ENCODE measurements around the gene C9orf72.
A peak's percentile ranks its signal among the peaks of the same experiment; 100 is the strongest.

C9orf72 gene

DNA sequence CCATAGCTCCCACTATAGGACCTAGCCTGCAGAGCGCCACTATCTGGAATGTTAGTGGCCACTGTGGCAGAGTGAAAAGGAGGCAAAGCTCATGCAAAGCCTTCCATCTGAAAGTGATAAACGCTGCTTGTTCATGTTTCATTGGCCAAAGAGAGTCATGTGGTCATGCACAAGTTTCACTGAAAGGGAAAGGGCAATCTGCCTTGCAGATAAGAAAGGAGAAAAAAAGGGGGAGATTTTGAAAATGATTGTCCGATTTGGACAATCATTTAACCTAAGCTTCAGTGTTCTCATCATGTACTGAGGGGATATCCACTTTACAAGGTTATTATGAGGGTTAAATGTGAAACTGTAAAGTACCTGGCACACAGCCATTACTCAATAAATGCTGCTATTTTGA is 34.6 kb downstream of the C9orf72 start:
- DNase-seq (ENCODE audit: low spot score), result no peak

DNA sequence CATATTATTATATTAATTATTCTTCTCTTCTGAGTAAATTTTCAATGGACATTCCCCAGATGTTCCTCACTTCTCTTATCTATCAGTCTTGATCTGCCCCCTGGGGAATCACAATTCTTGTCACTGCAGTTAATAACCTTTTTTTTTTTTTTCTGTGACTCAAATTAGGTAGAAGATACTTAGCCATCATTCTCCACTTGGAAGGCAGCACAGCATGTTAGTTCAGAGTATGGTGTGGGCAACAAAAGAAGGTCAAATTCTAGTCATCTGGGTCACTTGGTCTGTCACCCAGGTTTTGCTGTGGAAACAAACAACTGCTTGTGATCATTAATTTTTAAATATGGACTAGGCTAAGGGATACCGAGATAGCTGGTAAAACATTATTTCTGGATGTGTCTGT is 35.5 kb downstream of the C9orf72 start:
- no peak for DNase-seq (ENCODE audit: low spot score)

DNA sequence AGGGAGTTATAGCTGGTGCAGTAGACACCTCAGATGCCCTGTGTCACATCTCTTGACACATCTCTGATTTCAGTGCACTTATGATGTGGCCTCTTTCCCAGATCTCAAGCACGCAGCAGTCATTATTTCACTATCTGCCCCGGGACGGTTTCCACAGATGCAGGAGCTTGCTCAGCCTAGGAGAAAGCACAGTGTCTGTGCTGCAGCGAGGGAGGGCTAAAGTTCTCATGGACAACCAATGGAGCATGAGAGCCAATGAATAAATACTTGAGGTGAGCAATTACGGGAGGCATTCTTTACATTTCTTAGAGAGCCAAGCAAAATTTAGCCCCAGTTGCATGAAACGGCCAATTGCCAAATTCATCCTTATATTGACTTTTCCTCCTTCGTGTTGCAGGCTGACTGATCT is 36.2 kb downstream of the C9orf72 start:
- DNase-seq (ENCODE audit: low spot score), result no peak

DNA sequence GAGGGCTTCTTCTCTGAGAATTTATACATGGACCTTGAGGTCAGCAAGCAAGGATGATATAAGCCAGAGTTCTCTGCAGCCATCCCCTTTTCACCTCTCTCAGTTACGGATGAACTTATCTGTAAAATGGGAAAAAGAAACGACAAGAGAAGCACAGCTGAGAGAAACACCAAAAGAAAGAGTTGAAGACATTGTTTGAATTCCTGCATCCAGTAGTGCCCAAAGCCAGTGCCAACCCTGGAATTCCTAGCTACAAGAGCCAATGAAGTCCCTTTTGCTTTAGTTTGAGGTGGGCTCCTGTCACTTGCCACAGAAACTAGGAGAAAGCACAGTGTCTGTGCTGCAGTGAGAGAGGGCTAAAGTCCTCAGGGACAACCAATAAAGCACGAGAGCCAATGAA is 37.1 kb downstream of the C9orf72 start:
- DNase-seq (ENCODE audit: low spot score), result no peak

DNA sequence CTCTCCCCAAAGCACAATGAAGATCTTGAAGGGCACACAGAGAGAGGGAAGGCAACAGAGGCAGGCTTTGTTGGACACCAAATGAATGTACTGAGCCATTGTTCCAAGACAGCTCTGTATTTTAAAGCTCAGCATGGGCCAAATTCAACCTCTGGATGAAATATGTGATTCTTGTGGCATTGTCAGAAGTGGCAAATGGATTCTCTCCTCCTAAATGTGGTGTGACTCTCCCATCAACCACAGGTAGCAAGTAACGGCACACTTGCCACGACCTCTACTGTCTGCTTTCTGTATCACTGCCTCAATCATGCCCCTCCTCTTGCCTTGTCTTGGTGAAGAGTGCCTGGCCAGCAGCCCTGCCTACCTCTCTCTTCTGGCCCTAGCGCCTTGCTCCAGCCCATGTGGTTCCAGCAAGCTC is 37.6 kb downstream of the C9orf72 start:
- no peak for DNase-seq (ENCODE audit: low spot score)

DNA sequence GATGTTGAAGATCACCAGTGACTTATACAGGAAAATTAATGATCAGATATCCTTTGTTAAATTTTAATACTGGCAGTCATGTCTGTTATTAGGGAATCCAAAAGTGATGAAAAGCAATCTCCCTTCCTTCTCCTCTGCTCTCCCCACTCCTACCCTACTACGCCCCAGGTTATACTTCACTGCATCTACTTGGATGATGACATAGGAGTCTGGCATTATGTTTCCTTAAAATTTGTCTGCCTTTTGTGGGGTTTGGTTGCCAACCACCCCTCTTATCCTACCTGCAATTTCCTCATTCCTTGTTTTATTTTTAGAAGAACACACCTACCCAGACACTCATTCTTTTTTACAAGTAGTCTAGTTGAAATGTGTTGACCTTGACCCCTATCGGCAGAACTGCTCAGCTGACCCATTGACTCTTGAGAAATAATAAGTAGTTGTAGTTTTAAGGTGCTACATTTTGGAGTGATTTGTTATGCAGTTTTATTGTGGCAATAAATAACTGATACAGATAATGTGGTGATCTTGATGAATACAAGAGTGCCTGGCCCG is 38.5 kb downstream of the C9orf72 start:
- DNase-seq (ENCODE audit: low spot score), result no peak

DNA sequence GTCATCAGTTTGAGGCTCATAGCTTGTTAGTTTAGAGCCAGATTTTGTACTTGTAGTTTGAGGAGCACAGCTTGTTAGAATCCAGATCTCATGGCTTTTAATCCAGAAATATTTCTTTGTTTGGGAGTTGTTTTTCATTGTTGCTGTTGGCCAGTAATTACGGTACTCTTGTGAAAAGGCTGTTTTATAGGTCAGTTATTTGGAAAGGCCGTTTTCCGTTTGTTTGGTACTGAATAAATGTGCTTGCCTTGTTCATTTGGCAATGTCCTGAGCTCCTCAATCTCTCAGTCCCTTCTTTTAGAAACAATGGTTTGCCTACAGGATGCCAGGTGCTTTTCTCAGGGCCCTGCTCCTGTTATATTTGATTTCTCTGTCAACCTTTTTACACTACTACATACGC is 39.1 kb downstream of the C9orf72 start:
- no peak for DNase-seq (ENCODE audit: low spot score)

DNA sequence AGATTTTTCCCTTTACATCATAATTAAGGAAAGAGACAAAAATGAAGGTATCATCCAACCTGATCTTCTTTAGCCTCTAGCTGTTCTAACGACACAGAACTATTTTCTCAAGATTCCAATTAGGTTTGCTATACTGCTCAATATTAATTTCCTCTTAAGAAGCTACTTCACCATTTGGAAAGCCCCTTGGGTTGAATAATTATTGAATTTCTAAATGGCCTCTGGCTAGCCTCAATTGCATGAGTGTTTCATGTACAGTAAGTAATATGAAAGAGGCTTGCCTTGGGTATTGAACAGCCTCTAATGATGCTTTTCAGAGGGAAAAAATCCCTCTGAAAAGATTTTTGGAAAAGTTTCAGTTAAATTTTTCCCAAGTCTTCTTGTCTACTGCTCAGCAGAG is 40.0 kb downstream of the C9orf72 start:
- DNase-seq (ENCODE audit: low spot score), result no peak

DNA sequence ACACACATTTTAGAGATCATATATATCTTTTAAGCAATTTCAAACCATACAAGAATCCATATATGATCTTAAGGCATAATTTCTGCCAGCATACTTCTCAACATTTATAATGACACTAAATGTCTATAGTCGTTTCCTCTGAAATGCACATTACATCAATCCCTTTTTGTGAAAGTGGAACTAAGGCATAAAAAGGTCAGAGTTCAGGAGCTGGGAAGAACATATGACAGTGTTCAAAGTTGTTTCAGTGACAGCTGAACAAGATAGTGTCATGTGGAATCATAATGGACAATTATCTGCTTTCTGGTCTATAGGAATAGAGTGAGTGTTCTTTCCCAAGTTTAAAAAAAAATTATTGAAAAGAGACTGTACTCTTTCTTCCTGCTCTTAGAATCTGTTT is 41.2 kb downstream of the C9orf72 start:
- no peak for DNase-seq (ENCODE audit: low spot score)

DNA sequence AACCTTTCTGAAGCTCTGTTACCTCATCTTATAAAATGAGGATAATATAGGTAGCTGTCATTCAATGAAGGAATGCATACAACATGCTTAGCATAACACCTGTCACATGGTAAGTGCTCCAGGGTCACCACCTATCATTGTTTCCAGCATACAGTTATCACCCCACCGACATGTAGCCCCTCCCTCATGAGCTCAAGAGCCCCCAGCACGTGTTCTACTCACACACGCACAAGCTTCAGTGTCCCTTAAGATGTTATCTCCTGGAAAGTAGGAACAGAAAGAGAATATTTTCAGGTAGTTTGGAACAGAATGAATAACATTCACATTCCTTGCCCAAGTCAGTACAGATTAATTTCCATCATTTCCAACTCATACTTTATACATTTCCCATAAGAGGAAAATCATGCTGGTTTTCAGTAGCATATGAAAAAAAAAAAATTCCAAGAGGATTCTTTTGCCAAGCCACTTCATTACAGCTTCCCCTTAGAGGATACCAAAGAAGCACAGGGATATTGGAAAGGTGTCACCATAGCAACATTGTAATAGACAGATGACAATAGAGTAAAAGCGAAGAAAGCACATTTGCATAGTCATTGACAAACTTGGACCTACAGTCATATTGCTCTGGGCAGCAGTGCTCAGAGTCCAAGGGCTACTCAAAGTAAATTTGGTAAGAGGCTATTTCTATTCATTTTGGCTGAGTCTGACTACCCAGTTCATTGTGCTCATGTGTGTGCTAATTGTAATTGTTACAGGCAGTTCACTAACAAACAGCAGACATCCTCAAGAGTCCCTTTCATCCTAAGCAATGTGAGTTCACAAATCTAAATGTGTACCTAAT is 42.1 kb downstream of the C9orf72 start:
- DNase-seq (ENCODE audit: low spot score), result no peak

DNA sequence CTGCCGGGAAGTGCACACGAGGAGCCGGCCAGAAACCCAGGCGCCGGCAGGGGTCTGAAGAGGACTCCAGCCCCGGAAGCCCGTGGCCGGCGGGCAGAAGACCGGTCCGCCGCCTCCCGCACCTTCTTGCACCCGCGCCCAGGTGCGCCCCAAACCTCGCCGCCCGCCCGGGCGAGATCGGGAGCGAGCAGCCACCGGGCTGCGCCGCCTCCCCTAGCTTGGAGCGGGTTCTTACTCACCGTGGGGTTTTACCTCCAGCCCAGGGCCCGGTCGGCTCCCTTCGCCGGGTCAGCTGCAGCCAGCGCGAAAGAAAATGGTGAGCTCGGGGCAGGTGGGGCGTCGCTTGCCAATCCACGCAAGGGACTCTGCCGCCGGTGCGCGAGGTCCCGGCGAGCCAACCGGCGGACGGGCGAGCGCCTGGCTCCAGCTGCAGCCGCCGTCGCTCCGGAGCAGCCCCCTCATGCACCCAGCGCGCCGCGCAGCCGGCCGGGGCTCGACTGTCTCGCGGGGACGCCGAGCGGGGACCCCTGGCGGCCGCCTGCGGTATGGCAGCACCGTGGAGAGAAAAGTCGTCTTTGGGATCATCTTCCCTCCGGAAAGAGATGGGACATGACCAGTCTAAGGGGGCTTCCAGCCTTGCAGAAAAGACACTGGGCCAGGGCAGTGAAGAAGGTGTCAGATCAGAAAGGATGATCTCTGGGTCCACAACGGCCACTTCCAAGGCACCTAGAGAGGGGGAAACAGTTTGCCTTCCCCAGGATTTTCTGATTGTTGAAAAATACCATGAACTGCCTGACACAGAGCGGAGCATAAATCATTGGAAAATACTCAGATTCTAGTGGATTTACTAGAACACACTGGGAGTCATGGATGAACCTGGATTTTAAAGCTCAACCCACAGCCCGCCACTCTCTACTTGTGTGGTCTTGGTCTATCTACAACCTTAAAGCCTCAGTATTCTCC is 43.7 kb downstream of the C9orf72 start, which contains the start of gene MOB3B:
TSS of gene MOB3B (minus strand) at position 499 of the 963 bp plus-strand sequence. CDS start 74,264 bp downstream, outside the sequence.
- peak; percentile 75 for DNase-seq (ENCODE audit: low spot score)

DNA sequence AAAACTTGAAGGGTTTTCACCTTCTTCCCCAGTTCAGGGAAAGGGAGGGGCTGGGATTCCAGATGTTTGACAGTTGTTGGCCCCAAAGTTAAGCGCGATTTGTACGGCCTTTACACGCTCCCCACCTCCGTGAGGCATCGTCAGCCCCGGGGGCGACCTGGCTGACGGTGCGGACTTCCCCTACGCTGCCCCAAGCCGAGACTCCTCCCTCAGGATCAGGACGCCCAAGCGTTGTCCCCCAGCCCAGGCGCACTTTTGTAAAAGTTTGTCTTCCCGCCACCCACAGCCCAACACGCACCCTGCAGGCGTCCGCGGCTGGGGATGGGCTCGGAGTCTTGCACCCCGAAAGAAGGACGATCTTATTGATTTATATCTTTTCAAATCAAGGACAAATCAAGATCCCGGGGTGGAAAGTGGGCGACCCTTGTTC is 44.4 kb downstream of the C9orf72 start:
- peak; percentile 21 for DNase-seq (ENCODE audit: low spot score)

DNA sequence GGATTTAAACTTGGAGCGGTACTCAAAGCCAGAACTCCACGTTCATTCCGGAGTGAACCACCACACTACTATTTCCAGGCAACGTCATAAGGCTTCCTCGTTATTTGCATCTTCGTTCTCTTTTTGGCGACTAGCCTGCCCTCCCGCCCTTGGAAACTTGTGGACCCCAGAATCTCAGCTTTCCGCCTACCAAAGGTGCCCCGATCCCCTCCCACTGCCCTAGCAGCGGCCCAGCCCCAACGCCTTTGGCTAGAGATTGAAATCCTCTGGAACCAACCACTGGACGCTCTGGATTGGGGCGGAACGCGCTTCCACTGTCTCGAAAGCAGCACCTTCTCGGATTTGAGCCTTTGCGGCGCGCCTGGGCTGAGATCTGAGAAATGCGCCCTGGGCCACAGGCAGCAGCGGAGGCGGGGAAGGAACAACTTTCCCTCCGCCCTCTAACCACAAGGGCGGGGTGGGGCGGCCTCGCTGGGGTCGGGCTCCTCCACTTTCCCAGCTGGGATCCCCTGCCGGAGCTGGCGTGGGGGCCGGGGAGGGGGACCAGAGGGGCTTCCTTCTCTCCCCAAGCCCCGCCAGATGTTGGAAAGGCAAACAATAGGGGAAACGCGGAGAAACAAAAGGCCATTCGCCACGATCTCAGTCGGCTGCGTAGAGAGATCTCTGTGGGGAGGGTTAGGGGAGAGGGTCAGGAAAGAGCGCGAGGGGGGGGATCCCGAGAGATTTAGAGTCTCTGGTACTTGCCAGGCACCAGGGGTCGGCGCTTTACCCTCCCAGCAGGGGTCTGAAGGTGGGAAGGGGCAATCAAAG is 45.0 kb downstream of the C9orf72 start:
- peak; percentile 25 for DNase-seq (ENCODE audit: low spot score)

DNA sequence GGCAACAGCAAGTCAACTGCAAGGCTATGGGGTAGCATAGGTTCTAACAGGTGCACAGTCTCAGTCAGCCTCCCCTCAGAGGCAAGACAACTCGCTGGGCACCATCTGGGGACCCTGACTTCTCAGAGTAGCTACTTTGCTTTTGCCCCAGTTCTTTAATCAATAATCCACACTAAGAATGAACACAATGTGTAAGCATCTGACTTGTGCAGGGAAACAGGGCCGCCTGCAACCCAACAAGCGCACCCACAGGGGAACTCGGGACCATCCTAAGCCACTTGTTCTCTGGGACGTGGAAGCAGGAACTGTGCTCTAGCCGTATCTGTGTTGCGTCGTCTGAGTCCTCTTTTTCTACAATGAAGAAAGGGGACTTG is 45.6 kb downstream of the C9orf72 start:
- DNase-seq (ENCODE audit: low spot score), result no peak

DNA sequence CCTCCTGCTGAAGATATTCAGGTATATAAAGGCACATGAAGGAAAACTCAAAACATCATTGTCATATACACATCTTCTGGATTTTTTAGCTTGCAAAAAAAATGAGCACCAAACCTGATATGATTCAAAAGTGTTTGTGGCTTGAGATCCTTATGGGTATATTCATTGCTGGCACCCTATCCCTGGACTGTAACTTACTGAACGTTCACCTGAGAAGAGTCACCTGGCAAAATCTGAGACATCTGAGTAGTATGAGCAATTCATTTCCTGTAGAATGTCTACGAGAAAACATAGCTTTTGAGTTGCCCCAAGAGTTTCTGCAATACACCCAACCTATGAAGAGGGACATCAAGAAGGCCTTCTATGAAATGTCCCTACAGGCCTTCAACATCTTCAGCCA is 49.0 kb downstream of the C9orf72 start, which contains the start of gene IFNK:
TSS of gene IFNK (plus strand) at position 55 of the 400 bp plus-strand sequence. CDS start at position 102, 47 bp downstream.
- no peak for DNase-seq (ENCODE audit: low spot score)

DNA sequence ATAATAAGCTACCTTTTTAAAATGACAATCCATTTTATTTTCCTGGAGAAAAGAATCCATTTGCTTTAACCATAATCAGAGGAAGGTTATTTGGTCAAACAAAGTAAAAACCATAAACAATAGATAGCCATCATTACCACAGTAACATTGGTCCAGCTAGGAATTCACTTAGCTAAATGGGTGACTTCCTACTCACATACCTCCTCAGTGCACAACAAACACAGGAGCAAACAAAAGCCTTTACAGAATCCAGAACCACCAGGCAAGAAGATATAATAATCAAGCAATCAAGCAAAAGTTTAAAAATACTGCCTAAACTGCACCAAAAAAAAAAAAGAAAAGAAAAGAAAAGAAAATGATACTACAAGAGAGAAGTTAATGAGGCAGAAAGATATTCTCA is 50.1 kb downstream of the C9orf72 start:
- no peak for DNase-seq (ENCODE audit: low spot score)

DNA sequence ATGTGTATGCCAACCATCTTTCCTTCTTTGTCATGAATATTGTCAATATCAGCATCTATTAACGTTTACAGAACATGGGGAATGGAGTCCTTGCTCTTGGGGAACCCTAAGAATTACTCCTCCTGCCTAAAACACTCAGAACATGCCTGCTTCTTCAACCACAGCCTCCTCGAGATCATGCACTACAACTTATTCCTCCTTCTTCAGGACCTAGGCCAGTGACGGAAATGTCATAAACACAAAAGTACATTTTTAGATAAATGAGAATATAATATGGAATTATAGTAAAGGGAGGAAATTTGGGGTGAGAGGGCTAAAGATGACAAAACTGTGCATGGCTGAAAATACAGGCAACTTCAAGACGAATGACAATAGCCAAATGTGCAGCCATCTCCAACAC is 52.3 kb downstream of the C9orf72 start:
- DNase-seq (ENCODE audit: low spot score), result no peak

DNA sequence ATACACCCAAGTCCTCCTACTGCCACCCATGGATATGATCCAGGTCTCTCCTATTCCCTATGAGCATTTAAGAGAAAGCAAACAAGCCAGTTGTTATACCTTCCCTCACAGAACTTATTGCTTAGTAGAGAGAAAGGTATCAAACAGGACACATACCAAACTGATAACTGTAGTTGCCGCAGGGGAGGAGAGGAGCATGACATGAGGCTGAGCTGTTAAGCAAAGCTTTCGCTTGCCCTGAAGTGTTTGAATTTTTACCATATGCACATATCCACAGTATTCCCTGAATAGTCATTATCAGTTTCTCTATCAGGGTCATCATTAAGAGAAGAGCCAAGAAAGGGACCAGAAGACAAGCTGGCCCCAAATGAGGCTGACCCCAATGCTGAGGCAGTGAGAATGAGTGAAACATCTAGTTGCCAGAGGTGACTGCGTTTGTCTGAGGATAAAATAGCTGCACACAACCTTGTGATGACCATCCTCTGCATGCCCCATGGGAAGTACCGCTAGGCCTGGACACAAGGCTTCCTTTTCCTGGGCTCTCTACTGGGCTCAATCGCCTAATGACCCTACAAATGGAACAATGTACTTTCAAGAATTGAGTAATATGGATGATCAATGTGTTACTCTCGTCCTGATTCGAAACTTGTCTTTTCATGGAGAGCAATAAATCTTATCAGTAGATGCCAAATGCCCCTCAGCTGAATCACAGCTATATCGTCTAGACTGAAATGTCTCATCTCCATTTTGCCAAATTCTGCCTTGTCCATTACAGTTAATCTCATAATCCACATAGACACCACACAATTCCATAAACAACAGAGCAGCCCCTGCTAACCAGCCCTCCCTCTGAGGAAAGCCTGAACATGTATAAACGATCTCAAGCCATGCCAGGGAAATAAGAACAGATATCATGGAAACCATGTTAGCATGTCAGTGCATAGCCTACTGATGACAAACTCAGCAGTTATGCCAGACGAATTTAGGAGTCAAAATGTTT is 53.5 kb downstream of the C9orf72 start:
- DNase-seq (ENCODE audit: low spot score), result no peak

DNA sequence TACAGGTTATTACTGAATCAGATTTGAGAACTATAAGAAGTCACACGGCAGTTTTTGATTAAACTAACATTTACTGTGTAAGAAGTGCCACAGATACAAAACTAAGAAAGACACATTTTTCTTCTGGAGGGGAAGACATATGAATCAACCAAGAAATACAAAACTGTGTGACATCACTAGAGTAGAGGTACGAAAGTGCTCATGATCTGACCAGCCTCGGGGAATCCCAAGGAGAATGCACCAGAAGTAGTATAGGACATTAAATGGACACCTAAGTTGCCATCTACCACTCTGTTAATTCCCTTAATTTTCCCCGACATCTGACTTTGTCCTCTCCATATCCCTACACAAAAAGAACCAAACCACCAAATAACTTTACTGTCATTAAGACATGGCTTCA is 54.5 kb downstream of the C9orf72 start:
- no peak for DNase-seq (ENCODE audit: low spot score)

DNA sequence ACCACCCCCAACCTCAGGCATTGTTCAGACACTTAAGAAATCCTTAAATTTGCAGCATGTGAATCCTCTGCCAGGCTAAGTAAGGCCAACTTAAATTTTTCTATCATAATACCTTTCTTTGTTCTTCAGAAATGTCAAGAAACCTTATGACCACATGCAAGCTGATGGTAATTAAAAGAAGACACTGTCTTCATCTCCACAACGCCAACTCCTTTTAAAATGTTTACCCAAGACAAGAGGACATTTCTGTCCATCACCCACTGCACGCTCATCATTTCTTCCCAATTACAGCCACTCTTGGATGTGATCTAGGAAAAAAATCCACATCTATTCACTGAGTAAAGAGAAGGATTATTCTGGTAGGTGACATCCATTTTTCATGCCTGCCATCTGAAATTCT is 55.3 kb downstream of the C9orf72 start:
- no peak for DNase-seq (ENCODE audit: low spot score)

Measured in CD4-positive, alpha-beta T cell treated with Interleukin-15 for 4 hours (primary cell).